GM12874 (cell line): ENCODE results near the gene UBE2O.

Experiments
- TF ChIP-seq, protein P1 (sequence below): IDR thresholded peaks from 2 replicates; pipeline ENCODE4 v1.5.1; 2011; ENCODE audit warnings: low read depth, mild to moderate bottlenecking, control low read depth, low read length, moderate library complexity; ENCODE audit not compliant: insufficient read depth

Gene UBE2O

DNA sequence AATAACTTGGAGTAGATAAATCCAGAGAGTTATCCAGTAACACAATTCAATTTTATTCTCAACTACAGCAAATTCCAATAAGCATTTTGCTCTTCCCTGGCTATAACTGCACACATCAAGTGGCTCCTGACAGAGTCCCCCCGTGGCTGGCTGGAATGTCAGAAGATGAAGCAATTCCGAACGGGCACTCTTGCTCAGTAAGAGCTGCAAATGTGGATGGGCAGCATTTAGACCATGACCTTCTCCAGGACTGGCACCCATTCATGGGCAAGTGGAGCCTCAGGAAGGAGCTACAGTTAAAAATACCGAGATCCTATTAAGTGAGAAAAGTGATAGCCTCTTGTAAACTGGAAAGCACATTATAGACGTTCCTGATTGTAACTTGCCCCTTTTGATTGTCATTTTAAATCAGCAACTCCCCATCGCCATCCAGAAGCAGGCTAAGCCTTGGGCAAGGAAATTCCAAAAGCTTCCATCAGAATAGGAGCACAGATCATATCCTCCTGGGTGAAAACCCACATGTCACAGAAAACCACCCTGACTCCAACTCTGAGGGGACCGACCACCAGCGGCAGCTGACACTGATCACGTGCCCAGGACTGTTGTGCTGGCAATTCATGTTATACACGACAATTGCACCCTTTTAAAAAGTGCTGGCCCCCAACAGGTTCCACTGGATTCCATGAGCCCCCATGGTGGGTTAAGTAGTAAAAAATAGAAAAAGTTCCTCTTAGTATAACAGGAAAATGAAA lies 7.1 kb downstream of the UBE2O start:
- TF ChIP-seq, protein P1, sequence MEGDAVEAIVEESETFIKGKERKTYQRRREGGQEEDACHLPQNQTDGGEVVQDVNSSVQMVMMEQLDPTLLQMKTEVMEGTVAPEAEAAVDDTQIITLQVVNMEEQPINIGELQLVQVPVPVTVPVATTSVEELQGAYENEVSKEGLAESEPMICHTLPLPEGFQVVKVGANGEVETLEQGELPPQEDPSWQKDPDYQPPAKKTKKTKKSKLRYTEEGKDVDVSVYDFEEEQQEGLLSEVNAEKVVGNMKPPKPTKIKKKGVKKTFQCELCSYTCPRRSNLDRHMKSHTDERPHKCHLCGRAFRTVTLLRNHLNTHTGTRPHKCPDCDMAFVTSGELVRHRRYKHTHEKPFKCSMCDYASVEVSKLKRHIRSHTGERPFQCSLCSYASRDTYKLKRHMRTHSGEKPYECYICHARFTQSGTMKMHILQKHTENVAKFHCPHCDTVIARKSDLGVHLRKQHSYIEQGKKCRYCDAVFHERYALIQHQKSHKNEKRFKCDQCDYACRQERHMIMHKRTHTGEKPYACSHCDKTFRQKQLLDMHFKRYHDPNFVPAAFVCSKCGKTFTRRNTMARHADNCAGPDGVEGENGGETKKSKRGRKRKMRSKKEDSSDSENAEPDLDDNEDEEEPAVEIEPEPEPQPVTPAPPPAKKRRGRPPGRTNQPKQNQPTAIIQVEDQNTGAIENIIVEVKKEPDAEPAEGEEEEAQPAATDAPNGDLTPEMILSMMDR, result no peak

DNA sequence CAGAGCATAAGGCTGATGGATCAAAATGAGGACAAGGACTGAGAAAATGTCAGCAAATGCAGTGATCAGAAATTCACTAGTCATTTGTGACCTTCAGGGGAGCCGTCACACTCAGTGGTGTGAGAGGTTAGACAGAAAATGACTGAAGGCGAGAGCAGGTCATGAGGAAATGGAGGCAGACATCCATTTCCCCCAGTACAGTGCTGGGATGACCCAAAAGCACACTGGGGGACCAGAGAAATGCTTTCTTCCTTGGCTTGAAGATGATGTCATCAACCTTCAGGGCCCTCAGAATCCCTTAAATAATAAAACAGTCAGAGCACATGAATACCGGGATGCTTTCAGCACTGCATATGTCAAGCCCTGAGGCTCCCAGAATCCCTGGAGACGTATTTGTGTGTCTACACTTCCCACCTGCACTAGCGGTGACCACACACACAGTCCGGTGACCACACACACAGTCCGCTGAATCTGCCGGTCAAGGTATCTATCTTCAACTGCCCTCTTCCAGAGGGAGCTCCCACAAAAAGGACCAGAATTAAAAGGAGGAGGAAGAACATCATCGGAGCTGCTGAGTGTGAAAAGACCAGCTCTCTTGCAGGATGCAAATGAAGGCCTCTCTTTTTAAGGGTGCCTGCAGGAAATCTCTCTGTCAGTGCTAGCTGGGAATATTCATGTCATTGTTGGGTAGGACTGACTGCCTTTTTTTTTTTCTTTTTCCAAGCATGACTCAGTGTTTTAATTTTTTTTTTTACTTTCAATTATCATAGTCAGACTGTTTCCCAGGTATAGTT lies 8.2 kb downstream of the UBE2O start:
- TF ChIP-seq, protein P1, result no peak

DNA sequence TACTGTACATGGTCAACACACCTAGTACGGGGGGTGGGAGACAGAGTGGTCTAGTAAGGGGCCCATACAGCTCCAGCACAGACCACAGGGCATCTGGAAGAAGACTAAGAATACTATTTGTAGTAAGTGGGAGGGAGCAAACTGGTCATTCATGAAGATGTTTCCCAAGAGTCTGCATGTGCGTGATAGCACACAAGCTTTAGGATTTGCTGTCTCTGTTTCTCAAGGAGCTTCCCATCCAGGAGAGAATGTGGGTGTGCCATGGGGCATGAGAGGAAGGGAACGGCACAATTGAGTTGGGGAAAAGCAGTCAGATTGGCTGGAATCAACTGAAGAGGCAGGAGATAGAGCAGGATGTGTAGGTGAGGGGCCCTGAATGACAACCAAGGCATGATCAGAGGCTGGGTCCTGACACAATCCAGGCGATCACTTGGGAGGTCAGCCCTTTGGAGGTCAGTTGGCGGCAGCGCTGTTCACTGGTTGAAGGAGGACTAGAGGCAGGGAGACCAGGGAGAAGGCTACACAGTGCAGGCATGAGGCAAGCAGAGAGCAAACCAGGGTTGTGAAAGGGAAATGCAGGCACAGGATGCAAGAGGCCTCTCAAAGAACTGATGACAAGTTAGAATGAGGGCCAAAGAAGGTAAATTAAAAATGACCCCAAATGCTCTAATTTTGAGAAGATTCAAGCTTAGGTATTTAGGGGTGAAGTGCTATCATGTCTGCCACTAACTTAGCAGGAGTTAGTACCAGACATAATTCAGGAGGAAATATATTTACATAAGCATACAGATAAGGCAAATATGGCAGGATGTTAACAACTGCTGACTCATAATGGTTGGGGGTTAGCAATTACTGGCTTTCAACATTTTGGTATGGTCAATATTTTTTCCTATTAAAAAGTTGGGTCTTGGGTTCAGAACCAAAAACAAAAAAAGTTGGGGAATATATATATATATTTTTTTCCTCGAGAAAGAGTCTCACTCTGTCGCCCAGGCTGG lies 10.3 kb downstream of the UBE2O start:
- TF ChIP-seq, protein P1, result no peak

DNA sequence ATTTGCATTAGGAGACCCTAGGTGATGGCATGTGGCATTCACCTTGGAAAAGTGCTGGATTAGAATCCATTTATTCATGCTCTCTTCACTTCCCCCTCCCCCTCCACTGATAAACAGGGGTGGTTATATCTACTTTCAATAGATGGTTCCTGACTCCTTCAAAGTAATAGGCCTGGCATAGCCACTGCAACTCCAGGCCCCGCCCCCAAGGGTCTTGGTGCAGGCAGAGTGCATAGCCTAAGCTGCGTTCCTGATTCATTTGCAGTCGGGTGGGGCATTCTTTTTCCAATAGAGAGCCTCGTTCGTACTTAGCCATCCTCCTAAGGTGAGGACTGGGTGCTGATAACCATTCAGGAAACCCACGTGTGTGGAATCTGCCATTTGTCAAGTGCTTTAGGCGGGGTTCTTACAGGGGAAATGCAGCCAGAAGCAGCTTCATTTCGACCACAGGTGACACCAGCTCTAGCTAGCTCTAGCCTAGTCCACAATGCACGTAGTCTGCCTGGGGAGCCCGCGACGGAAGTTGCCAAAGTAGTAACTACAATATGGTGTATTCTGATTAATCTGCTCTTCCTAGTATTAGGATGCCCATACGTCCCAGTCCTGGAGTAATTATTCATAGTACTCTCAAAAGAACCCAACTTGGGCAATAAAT lies 11.1 kb downstream of the UBE2O start:
- TF ChIP-seq, protein P1, result no peak

DNA sequence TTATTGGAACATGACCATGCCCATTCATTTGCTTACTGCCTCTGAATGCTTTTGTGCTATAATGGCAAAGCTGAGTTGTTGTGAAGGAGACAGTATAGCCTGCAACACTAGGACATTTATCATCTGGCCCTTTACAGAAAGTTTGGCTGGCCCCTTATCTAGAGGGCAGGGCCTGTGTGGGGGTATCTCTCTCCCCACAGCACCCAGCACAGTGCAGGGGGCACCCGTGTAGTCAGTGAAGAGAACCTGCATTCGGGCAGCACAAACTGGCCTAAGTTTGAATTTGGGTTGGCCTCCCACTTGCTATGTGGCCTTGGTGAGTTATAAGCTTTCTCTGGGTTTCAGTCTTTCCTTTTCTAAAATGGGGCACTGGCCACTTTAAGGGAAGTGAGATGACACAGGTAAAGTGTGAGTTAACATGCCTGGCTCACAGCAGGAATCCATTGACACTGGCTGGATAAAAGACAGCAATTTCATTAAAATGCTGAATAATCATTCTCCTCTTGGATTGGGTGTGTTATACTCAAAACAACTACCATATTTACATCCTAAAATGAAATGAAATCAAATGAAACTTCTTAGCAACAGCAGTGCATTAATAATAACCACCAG lies 12.1 kb downstream of the UBE2O start:
- TF ChIP-seq, protein P1, result no peak

DNA sequence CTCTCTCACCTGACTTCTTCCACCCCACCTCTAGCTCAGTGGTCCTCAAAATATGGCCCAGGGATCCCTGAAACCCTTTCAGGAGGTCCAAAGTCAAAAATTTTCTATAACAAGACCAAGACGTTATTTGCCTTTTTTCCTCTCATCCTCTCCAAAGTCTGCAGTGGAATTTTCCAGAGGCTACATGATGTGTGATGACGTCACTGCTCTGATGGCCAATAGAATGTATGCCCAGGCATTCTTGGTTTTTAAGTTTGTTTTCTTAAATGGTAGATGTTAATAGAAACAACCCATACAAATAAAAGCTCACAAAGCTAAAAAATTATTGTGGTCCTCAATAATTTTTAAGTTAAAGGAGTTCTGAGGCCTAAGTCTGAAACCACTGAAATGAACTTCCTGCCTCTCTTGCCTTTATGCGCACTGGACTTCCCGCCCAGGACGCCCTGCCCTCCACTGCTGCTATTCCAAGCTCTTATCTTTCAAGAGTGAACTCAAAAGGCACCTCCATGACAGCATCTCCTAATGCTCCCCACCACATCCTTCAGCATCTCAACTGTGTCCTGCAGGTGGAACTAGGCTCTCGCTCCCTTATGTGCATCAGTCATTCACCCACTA lies 13.5 kb downstream of the UBE2O start:
- TF ChIP-seq, protein P1, result no peak
